GM19240 (cell line): ENCODE measurements around the gene MMP13.
"Not testable (repeated sequence)": the region's sequence is repeated elsewhere in the genome, so short reads cannot be mapped to it uniquely, and the experiment has no call there.

ENCODE experiments used
- DNase-seq: peaks from one replicate; pipeline ENCODE4 v3.0.0; 2011; ENCODE audit warnings: low spot score; ENCODE audit not compliant: insufficient read length

Gene MMP13

GRCh38 chr11:102936864-102937509 lies 18.5 kb downstream of the MMP13 start:
- DNase-seq = no peak

DNA sequence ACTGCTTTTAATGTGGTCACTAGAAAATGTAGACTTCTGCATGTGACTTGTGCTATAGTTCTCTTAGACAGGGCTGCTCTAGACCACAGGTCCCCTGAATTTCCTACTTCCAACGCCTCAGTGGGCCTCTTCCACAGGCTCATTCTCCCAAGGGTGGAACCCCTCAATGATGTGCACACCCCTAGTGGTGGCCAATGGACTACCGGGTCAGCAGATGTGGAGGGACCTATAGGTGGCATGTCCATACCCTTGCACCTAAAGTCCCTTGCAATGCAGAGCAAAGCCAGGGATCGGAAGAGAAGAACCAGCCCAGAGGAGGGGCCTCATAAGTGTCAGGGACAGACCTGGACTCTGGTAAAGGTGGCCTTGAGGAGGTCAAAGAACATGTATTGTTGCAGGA lies 20.0 kb downstream of the MMP13 start:
- DNase-seq = no peak

DNA sequence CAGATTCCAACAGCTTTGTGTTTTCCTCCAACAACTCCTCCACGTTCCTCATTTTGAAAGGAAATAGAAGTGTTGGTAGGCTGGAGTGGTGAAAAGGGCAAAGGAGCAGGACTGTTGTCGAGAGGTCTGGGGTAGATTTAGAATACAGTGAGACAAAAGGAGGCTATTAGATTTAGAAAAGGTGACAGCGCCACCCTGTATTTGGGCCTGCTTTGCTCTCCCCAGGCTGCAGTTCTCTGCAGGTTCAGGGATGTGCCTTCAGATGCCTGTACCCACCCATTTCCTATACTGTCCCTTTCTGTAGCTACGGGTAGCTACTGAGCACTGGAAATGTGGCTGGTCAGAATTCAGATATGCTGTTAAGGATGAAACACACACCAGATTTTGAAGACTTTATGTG lies 20.8 kb downstream of the MMP13 start:
- DNase-seq = no peak

DNA sequence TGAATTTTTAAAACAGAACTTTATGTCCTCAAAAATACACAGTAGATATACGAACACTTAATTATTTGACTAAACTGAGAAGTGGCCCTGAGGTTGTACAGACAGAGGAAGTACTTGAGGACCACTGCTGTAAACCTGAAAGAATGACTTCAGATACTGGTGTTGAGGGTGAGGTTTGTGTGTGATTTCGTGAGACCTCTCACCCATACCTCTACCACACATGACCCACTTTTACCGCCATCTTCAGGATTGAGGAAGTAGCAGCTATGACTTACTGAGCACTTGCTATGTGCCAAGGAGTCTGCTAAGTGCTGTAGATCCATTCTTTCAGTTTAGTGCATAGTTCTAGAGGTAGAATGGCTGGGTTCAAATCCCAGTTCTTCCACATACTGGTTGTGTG lies 21.9 kb downstream of the MMP13 start:
- DNase-seq = no peak

DNA sequence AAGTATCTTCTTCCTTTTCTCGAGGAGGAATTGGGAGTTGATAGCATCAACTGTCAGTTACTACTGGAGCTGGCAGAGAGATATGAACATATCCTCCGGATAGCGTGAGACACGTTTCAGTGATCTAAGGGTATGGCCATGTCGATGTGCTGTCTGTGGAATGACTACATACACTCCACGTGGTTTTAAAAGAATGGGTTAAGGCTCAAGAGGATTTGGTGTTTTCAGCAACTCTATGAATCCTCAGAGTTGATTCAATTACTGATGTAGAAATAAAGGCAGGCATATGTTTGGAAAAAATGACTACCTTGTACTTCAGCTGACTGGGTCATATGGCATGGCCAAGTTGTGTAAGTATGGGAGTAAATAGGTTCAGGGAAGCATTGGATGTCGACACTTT lies 22.9 kb downstream of the MMP13 start:
- DNase-seq = no peak

- DNase-seq = no peak
Observed at GRCh38 chr11:102930451-102930850, 25.1 kb downstream of the MMP13 start.

GRCh38 chr11:102929972-102930371 lies 25.6 kb downstream of the MMP13 start:
- DNase-seq = no peak

GRCh38 chr11:102929166-102929565 lies 26.4 kb downstream of the MMP13 start:
- DNase-seq = no peak

DNA sequence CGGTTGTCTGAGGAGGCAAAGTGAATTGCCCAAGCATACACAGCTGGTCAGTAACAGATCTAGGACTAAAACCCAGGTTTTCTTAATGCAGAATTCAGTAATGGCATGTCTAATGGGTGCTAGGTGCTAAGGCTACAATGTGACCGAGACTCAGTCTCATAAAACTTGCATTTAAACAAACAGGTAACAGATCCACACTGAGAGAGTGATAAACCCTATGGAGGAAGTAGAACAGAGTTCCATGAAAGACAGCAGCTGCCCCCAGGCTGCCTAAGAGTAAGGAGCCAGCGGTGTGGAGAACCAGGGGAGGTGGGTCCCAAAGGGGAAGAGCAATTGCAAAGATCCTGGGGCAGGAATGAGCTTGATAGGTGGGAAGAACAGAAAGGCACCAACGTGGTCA lies 27.3 kb downstream of the MMP13 start:
- DNase-seq = no peak

DNA sequence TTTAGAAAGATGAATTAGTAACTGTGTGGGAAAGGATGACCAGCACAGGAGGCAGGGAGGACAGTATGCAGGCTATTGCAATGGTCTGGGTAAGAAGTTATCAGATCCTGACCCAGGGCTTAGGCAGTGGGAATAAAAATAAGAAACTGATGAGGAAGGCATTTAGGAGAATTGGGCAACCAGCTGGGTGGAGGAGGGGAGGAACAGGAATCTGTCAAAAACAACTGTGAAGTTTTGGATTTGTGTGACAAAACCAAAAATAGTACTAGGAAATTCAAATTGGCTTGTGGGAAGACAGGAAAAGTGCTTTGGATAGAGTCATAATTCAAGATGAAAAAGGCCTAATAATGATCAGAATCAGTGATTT lies 27.9 kb downstream of the MMP13 start:
- DNase-seq = no peak

DNA sequence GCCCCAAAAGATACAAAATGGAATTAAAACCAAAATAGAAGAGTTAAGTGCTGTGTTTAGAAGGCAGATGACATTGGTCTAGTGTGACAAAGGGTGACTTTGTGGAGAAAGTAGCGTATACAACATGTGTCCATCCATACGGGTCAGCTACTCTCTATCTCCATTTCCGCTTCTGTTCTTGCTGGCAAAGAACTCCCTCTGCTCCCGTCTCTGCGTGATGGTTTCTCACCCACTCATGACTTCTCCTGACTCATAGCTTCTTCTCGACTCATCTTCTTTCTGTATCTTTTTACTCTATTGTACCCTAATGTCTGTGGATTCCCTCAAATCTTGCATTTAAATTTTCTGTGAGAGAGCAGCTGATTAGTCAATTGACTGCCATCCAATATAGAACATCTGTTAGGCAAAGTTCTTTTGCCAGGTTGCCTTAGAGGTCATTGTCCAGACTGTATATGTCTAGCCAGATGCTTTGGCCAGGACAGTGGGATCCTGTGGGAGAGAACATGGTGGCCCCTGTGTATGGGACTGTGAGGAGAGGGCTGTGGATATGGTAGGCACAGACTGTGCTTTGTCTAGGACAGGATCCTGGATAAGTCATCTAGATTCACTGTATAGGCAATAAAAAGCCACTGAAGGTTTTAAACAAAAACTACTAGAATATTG lies 28.4 kb downstream of the MMP13 start:
- no peak for DNase-seq

DNA sequence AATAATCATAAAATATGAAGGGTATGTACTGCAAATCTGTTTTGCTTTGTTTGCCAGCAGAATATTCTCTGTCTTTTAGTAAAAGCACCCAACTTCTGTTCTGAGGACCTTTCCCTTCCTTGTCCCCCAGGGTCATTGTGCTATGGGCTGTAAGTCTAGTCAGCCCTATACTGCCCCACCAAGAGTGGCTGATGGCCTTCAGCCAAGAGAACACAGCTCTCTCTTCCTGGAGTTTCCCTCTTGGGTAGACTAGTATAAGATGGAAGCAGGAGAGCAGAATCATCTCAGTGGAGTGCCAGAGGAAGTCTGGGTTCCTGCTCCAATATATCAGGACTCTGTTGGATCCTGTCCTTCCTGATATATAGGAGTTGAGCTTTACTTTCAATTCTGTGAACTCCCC lies 29.0 kb downstream of the MMP13 start:
- DNase-seq = no peak

DNA sequence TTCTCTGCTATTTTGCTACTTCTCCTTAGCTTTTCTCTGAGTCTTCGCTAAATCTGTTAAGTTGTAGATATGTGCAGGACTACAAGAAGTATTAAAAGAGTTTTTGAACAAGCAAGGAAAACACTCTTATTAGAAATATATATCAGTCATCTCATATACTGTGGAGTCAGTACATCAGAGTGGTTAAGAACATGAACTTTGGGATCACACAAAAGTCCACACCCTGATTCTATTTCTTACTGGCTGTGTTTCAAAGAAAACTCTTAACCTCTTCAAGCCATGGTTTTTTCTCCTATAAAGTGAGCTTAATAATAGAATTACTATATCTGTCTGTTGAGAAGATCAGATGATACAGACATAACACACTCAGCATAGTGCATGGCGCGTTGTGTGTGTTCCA lies 29.5 kb downstream of the MMP13 start:
- no peak for DNase-seq

- DNase-seq = no peak
Observed at GRCh38 chr11:102924851-102925380, 30.6 kb downstream of the MMP13 start.

- no peak for DNase-seq
Observed at GRCh38 chr11:102921587-102922220, 33.8 kb downstream of the MMP13 start.

GRCh38 chr11:102920118-102920684 lies 35.3 kb downstream of the MMP13 start:
- no peak for DNase-seq

GRCh38 chr11:102915044-102915375 lies 40.5 kb downstream of the MMP13 start:
- DNase-seq = no peak

DNA sequence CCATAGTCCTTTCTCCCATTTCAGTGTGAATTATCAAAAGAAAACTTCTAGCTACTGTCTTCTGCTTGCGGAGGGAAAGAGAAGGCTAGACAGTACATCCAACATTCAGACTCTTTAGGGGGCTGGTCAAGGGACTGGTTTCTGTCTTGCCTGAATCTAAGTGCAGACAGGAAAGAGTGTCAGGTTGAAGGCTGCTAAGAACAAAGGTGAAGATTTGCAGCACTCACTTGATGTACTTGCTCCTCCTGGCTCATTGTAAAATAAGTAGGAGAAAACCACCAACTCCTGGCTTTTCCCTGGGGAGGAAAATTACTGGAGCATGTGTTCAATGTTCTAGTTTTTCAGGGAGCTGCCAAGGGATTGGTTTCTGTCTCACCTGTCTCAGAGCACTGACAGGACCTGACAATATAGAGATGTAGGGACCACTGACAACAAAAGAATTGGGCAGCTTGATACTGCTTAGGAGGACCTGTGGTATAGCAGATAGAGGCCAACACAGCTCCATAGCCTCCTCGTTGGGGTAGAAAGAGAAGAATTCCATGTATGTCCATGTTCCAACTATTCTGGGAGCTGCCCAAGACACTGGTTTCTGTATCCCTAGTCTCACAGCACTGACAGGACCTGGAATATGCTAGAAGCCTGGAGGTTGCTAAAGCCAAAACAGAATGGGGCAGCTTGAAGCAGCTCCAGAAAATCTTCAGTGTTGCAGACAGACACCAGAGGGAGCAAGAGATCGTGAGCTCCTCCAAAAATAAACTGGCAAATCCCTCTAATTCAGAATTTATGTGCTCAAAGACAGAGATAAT lies 41.1 kb downstream of the MMP13 start:
- no peak for DNase-seq

GRCh38 chr11:102912482-102912830 lies 43.1 kb downstream of the MMP13 start:
- no peak for DNase-seq

- no peak for DNase-seq
Observed at GRCh38 chr11:102911758-102912481, 43.6 kb downstream of the MMP13 start.

- not testable (repeated sequence) for DNase-seq
Observed at GRCh38 chr11:102905848-102906247, 49.7 kb downstream of the MMP13 start.
